Fibroblast of lung (primary cell): Measurements from ENCODE around the gene SCRN2. TPM values are rescaled to one million over a fixed set of nuclear protein-coding genes. Genes with fewer than 3 reads are reported as not detected.
A peak's percentile ranks its signal among the peaks of the same experiment; 100 is the strongest.

ENCODE experiments used
- DNase-seq, 2 donors: peaks; one replicate each; pipeline versions ENCODE4 v3.0.0 to v3.0.0-alpha.2; 2010; ENCODE audit warnings: low read depth in 2 of 2
- H2AFZ ChIP-seq: 2 replicates; pipeline ENCODE4 v1.5.1; 2012; ENCODE audit warnings: low read length, control low read depth, inconsistent platforms
- H3K27ac ChIP-seq: 2 replicates; pipeline ENCODE4 v1.5.1; 2011; ENCODE audit warnings: low read length, control low read depth; ENCODE audit not compliant: insufficient read depth
- H3K27me3 ChIP-seq: 2 replicates; pipeline ENCODE4 v1.5.1; 2011; ENCODE audit warnings: mild to moderate bottlenecking, low read length; ENCODE audit not compliant: control insufficient read depth, insufficient read depth
- H3K36me3 ChIP-seq: 2 replicates; pipeline ENCODE4 v1.5.1; 2011; ENCODE audit warnings: low read length; ENCODE audit not compliant: control insufficient read depth, insufficient read depth
- H3K4me1 ChIP-seq: 2 replicates; pipeline ENCODE4 v1.5.1; 2011; ENCODE audit warnings: low read length; ENCODE audit not compliant: control insufficient read depth, insufficient read depth; ENCODE audit errors: extremely low read depth
- H3K4me2 ChIP-seq: 2 replicates; pipeline ENCODE4 v1.5.1; 2011; ENCODE audit warnings: low read length, control low read depth; ENCODE audit not compliant: insufficient read depth; ENCODE audit errors: extremely low read depth
- H3K4me3 ChIP-seq, 4 experiments: fragments of 200-600 bp in 1 of 4; sonication (generic) in 1 of 4; replicated peaks in 1 of 4; 2 replicates each; pipeline ENCODE4 v1.5.1; 2011 to 2016; ENCODE audit warnings: low read length in 4 of 4, low read depth in 3 of 4, mild to moderate bottlenecking in 3 of 4, control low read depth in 2 of 4, inconsistent platforms in 1 of 4, mixed read lengths in 1 of 4; ENCODE audit not compliant: insufficient read depth in 1 of 4; ENCODE audit errors: control extremely low read depth in 1 of 4
- H3K79me2 ChIP-seq: 2 replicates; pipeline ENCODE4 v1.5.1; 2012; ENCODE audit warnings: mild to moderate bottlenecking, low read length, inconsistent platforms; ENCODE audit not compliant: control insufficient read depth, insufficient read depth
- H3K9ac ChIP-seq: 2 replicates; pipeline ENCODE4 v1.5.1; 2011; ENCODE audit warnings: mild to moderate bottlenecking, low read length, control low read depth; ENCODE audit not compliant: insufficient read depth
- H3K9me3 ChIP-seq: 2 replicates; pipeline ENCODE4 v1.5.1; 2012; ENCODE audit warnings: low read depth, low read length; ENCODE audit not compliant: control insufficient read depth, insufficient read depth
- H4K20me1 ChIP-seq: 2 replicates; pipeline ENCODE4 v1.5.1; 2011; ENCODE audit warnings: low read length; ENCODE audit not compliant: control insufficient read depth, insufficient read depth; ENCODE audit errors: extremely low read depth
- EZH2 ChIP-seq: IDR thresholded peaks from 2 replicates; pipeline ENCODE4 v1.5.1; 2012; ENCODE audit warnings: low read length, control low read depth, mild to moderate bottlenecking; ENCODE audit errors: missing control alignments
- polyA plus RNA-seq, 2 donors: library from polyadenylated mRNA; depleted of rRNA in 1 of 2; stranded (reverse) in 1 of 2; unstranded in 1 of 2; fragments of >200 nt; gene quantifications; 2 replicates each; pipeline ENCODE4 v1.2.1, GENCODE V29; 2011 to 2012; ENCODE audit warnings: missing spikeins in 1 of 2
- total RNA-seq: library from RNA; depleted of rRNA; stranded (reverse); fragments of >200 nt; gene quantifications from 2 replicates; pipeline ENCODE4 v1.2.1, GENCODE V29; 2014
- TF ChIP-seq, protein P1 (sequence below), 2 donors: IDR thresholded peaks in 1 of 2; conservative IDR thresholded peaks in 1 of 2; 1 replicate in 1 of 2; 2 replicates in 1 of 2; pipeline ENCODE4 v1.5.1; 2011 to 2012; ENCODE audit warnings: low read length in 2 of 2, control low read depth in 1 of 2, inconsistent platforms in 1 of 2, low read depth in 1 of 2, mild to moderate bottlenecking in 1 of 2

Gene SCRN2
- total and polyA plus RNA-seq, 2 donors (not counting 1 experiment from before 2014, with no cell fraction given): 10.6 to 40.8 TPM

DNA sequence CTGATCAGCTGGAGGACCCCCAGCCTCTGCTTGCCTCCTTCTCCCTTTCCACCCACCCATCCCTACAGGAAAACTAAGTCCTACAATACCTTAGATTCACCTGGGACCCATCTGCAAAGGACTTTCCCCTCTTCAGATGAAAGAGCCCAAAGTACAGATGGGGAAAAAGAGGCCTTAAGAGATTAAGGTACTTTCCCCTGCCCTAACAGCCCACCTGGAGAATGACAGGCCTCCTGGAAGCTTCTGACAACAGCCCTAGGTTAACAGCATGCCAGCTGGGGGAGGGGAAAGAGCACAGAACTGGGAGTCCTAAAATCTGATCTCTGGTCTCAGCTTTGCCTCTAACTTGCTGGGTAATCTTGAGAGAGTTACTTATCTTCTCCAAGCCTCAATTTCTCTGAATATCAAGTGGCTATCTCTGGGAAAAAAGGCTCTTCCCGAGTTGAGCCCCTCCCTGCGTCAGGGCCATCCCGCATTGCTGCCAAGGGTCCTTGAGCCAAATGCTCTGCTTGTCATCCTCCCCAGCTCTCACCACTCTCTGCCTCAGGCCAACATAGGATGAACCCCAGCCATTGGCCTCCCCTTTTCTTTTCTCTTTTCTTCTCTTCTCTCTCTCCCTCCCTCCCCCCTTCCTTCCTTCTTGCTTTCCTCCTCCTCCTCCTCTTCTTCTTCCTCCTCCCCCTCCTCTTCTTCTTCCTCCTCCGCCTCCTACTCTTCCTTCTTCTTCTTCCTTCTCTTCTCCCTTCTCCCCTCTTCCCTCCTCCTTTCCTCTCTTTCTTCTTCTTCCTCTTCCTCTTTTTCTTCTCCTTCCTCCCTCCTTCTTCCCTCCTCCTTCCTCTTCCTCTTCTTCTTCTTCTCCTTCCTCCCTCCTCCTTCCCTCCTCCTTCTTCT, 32.4 kb upstream of the SCRN2 start:
- H3K27ac ChIP-seq: no peak overlapping the region
- H3K4me3 ChIP-seq: no peak overlapping the region
- no peak overlapping the region for H3K9ac ChIP-seq
- no peaks in the 10 kb centered on the region for H3K4me1 ChIP-seq
- DNase-seq: no peak
- peaks cover 44% of the 10 kb centered on the region for H3K27me3 ChIP-seq
- H3K79me2 ChIP-seq: no peaks in the 10 kb centered on the region
- H4K20me1 ChIP-seq: no peaks in the 10 kb centered on the region
- TF ChIP-seq, protein P1, sequence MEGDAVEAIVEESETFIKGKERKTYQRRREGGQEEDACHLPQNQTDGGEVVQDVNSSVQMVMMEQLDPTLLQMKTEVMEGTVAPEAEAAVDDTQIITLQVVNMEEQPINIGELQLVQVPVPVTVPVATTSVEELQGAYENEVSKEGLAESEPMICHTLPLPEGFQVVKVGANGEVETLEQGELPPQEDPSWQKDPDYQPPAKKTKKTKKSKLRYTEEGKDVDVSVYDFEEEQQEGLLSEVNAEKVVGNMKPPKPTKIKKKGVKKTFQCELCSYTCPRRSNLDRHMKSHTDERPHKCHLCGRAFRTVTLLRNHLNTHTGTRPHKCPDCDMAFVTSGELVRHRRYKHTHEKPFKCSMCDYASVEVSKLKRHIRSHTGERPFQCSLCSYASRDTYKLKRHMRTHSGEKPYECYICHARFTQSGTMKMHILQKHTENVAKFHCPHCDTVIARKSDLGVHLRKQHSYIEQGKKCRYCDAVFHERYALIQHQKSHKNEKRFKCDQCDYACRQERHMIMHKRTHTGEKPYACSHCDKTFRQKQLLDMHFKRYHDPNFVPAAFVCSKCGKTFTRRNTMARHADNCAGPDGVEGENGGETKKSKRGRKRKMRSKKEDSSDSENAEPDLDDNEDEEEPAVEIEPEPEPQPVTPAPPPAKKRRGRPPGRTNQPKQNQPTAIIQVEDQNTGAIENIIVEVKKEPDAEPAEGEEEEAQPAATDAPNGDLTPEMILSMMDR (conservative IDR thresholded peaks at IDR 0.05 in 1 of 2, IDR thresholded peaks at IDR 0.05 in 1 of 2; ENCODE audit: low read depth in 1 of 2, low read length in 2 of 2): no peak
- TF ChIP-seq EZH2: no peak
- no peaks in the 10 kb centered on the region for H3K9me3 ChIP-seq
- H3K36me3 ChIP-seq: no peaks in the 10 kb centered on the region
- H3K4me2 ChIP-seq: no peak overlapping the region
- no peak overlapping the region for H2AFZ ChIP-seq

DNA sequence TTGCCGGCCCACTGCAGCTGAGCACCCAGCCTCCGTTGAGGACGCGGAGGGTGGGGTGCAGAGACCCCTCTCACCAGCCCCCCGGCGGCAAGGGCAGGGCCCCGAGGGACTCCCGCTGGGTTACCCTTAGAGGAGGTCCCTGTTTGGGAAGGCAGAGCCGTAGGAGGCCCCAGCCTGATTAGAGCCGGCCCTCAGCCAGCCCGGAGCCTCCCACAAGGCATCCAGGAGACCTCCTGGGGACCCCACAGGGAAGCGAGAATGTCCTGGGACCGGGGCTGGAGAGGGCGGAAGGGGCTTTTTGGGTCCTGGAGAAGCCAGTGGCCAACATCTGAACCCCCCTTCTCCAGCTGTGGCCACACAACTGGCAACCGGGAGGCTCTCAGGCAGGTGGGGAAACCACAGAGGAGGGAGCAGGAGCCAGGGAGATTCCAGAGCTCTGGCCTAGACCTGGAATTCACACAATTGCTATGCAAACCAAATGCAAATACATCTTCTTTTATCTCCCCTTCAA, 31.6 kb upstream of the SCRN2 start:
- H3K27ac ChIP-seq: no peak overlapping the region
- H3K9me3 ChIP-seq: no peaks in the 10 kb centered on the region
- H3K79me2 ChIP-seq: no peaks in the 10 kb centered on the region
- TF ChIP-seq, protein P1 (conservative IDR thresholded peaks at IDR 0.05 in 1 of 2, IDR thresholded peaks at IDR 0.05 in 1 of 2; ENCODE audit: low read depth in 1 of 2, low read length in 2 of 2): no peak
- TF ChIP-seq EZH2: no peak
- H3K4me3 ChIP-seq: no peak overlapping the region
- H3K4me1 ChIP-seq: no peaks in the 10 kb centered on the region
- DNase-seq: peak in 1 of 2 donors; percentile 63
- H3K4me2 ChIP-seq: no peak overlapping the region
- H3K9ac ChIP-seq: no peak overlapping the region
- no peaks in the 10 kb centered on the region for H3K36me3 ChIP-seq
- no peaks in the 10 kb centered on the region for H4K20me1 ChIP-seq
- H2AFZ ChIP-seq: no peak overlapping the region
- H3K27me3 ChIP-seq: peaks cover 38% of the 10 kb centered on the region

DNA sequence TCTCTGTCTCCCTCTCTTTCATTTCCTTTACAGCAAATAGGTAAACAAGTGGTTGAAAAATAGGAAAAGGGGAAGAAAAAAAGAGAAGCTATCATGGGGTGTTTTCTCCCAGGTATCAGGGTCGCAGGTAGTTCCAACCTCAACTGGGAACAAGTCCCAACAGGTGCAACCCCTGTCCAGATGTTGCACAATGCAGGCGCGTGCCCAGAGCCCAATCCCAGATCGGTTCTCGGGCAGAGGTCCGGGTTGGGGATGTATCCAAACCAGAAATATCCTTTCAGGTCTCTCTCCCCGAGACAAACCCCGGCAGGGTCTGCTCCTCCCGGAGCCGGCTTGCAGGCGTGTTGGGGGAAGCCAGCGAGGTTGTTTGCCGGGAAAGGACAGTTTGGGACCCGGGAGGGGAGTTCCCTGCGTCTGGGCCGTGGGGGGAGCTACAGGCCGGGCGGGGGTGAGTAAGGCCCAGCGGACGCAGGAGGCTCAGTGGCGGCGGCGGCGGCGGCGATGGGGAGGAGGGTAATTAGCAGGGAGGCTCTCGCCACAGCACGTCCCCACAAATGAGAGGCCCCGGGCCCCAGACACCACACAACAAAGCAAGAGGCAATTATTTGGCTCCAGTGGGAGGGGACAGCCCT, 31.1 kb upstream of the SCRN2 start:
- no peaks in the 10 kb centered on the region for H3K9me3 ChIP-seq
- H3K9ac ChIP-seq: no peak overlapping the region
- no peaks in the 10 kb centered on the region for H3K4me1 ChIP-seq
- H2AFZ ChIP-seq: no peak overlapping the region
- H3K27ac ChIP-seq: no peak overlapping the region
- H3K36me3 ChIP-seq: no peaks in the 10 kb centered on the region
- peak overlapping the region in 1 of 4 experiments; percentile 10 for H3K4me3 ChIP-seq
- H3K4me2 ChIP-seq: peak overlapping the region; percentile 35
- no peaks in the 10 kb centered on the region for H3K79me2 ChIP-seq
- peak in 1 of 2 donors; percentile 22 for DNase-seq
- no peaks in the 10 kb centered on the region for H4K20me1 ChIP-seq
- H3K27me3 ChIP-seq: peaks cover 38% of the 10 kb centered on the region
- no peak for TF ChIP-seq EZH2
- TF ChIP-seq, protein P1 (conservative IDR thresholded peaks at IDR 0.05 in 1 of 2, IDR thresholded peaks at IDR 0.05 in 1 of 2; ENCODE audit: low read depth in 1 of 2, low read length in 2 of 2): no peak
